Measurements from ENCODE around the gene LLCFC1.

Gene LLCFC1

DNA sequence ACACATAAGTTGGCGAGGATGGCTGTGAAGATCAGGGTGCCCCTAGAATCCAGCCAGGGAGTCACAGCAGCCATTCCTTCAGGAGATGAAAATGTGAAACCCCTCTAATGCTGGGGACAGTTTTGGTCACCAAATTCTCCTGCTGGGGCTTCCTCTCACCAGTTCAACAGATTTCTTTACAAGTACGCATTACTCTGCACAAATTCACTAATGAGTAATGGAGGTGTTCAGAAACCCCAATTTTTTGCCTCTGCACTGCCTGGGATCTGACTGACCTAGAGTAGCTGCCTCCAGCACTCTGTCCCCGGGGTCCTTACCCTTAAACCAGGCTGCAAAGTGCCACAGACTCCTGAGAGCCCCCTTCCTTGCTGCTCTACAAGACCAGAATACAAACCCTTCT, 21.8 kb upstream of the LLCFC1 start:
- TF ChIP-seq, protein P1, sequence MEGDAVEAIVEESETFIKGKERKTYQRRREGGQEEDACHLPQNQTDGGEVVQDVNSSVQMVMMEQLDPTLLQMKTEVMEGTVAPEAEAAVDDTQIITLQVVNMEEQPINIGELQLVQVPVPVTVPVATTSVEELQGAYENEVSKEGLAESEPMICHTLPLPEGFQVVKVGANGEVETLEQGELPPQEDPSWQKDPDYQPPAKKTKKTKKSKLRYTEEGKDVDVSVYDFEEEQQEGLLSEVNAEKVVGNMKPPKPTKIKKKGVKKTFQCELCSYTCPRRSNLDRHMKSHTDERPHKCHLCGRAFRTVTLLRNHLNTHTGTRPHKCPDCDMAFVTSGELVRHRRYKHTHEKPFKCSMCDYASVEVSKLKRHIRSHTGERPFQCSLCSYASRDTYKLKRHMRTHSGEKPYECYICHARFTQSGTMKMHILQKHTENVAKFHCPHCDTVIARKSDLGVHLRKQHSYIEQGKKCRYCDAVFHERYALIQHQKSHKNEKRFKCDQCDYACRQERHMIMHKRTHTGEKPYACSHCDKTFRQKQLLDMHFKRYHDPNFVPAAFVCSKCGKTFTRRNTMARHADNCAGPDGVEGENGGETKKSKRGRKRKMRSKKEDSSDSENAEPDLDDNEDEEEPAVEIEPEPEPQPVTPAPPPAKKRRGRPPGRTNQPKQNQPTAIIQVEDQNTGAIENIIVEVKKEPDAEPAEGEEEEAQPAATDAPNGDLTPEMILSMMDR (IDR thresholded peaks at IDR 0.05; ENCODE audit: low read length, missing control alignments) = no peak
- H3K4me3 ChIP-seq (replicated peaks; ENCODE audit: low read depth, low read length) = no peak overlapping the region
- no peak for DNase-seq (ENCODE audit: low read depth)

GRCh38 chr7:142918901-142919300, 20.4 kb upstream of the LLCFC1 start:
- DNase-seq (ENCODE audit: low read depth) = no peak
- H3K4me3 ChIP-seq (replicated peaks; ENCODE audit: low read depth, low read length) = no peak overlapping the region
- TF ChIP-seq, protein P1 (IDR thresholded peaks at IDR 0.05; ENCODE audit: low read length, missing control alignments) = no peak

DNA sequence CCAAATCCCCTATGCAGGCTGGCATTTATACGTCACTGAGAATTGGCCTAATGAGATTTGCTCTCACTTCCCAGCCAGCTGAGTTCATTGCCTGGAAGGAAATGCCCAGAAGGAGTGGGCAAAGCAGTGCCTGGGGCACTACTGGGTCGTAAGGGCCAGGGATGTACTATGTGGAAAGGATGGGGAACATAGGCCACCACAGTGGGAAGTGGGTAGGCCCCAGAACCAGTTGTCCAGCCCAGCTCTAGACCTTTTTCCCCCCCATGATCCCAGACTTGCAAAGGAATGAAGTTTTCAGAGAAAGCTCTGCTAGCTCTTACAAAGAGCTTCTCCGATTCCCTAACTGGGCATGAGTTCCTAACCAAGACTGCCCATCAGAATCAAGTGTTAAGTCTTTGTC, 19.6 kb upstream of the LLCFC1 start:
- TF ChIP-seq, protein P1 (IDR thresholded peaks at IDR 0.05; ENCODE audit: low read length, missing control alignments) = no peak
- no peak for DNase-seq (ENCODE audit: low read depth)
- no peak overlapping the region for H3K4me3 ChIP-seq (replicated peaks; ENCODE audit: low read depth, low read length)

- DNase-seq (ENCODE audit: low read depth) = no peak
- no peak overlapping the region for H3K4me3 ChIP-seq (replicated peaks; ENCODE audit: low read depth, low read length)
- TF ChIP-seq, protein P1 (IDR thresholded peaks at IDR 0.05; ENCODE audit: low read length, missing control alignments) = no peak
These were observed 15.9 kb upstream of the LLCFC1 start for GRCh38 chr7:142923391-142923790.

DNA sequence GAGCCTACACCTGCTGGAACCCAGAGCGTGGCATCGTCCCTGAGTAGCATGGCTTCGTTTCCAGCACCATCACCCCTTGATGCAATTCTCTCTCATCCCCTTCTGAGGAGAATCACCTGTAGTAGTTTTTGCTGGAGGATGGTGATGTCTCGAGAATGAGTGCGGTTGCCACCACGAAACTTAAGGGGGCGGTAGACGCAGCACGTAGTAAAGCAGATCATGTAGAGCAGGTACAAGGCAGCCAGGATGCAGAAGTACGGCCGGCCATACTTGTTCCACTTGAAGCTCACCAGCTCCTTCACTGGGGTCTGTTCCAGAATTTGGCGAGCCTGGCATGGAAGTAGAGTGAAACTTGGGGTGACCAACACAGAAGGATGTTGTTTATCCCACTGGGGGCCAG, 13.9 kb upstream of the LLCFC1 start:
- TF ChIP-seq, protein P1 (IDR thresholded peaks at IDR 0.05; ENCODE audit: low read length, missing control alignments) = no peak
- no peak overlapping the region for H3K4me3 ChIP-seq (replicated peaks; ENCODE audit: low read depth, low read length)
- no peak for DNase-seq (ENCODE audit: low read depth)

- no peak overlapping the region for H3K4me3 ChIP-seq (replicated peaks; ENCODE audit: low read depth, low read length)
- DNase-seq (ENCODE audit: low read depth) = no peak
- TF ChIP-seq, protein P1 (IDR thresholded peaks at IDR 0.05; ENCODE audit: low read length, missing control alignments) = no peak
These were observed 12.1 kb upstream of the LLCFC1 start for GRCh38 chr7:142927085-142927745.

DNA sequence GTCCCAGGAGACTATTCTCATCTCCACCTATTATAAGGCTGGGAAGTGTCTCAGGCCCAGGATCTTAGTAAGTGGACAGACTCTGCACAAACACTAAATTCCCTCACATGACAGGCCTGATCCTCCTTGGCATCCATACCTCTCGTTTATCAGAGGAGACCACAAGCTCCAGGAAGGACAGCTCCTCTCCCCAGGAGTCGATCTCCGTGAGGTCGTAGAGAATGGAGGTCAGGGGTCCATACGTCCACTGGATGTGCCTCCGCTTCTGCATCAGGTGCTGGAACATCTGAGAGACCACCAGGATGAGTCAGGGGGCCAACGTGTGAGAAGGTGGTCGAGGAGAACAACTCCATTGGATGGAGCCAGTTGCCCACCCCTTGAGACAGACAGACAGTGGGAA, 11.3 kb upstream of the LLCFC1 start:
- H3K4me3 ChIP-seq (replicated peaks; ENCODE audit: low read depth, low read length) = no peak overlapping the region
- TF ChIP-seq, protein P1 (IDR thresholded peaks at IDR 0.05; ENCODE audit: low read length, missing control alignments) = no peak
- DNase-seq (ENCODE audit: low read depth) = no peak

Measured in fibroblast of pulmonary artery (primary cell).